Measurements from ENCODE around the gene ABHD12B.
"Not testable (repeated sequence)": the region's sequence is repeated elsewhere in the genome, so short reads cannot be mapped to it uniquely, and the experiment has no call there.

ABHD12B gene

DNA sequence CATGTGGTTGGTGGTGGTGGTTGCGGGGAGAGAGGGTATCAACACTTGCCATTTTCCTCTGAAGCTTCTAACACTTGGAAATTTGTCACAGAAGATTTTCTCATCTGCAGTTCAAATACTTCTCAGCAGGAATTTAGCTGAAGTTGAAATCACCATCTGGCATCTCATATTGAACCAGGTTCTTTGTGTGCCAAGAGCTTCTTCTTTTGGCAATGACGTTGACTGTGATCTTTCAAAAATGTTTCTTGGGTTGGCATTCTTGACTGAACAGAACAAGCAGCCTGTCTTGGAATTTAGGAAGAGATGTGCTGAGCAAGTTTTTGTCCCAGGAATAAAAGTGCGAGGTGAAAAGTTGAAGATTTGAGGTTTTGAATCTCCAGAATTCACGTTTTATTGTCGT is 32.2 kb upstream of the ABHD12B start:
- no peak for DNase-seq (ENCODE audit: low spot score)

DNA sequence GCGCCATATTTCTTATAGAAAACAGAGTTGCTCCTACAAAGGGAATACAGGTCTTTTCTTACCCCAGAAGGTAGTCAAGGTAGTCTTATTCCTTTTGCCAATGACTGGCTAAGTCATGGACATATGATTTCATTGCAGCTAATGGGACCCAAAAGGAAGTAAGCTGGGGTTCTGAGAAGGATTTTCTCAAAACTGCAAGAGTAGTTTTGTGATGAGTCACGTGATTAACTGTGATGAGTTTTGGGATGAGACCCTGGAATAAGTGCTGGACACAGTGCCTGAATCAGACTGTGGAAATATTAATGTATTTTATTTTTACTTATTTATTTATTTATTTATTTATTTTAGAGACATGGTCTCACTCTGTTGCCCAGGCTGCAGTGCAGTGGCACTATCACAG is 27.5 kb upstream of the ABHD12B start:
- DNase-seq (ENCODE audit: low spot score), result no peak

- DNase-seq (ENCODE audit: low spot score), result no peak
Observed at GRCh38 chr14:50845166-50845565, 26.7 kb upstream of the ABHD12B start.

DNA sequence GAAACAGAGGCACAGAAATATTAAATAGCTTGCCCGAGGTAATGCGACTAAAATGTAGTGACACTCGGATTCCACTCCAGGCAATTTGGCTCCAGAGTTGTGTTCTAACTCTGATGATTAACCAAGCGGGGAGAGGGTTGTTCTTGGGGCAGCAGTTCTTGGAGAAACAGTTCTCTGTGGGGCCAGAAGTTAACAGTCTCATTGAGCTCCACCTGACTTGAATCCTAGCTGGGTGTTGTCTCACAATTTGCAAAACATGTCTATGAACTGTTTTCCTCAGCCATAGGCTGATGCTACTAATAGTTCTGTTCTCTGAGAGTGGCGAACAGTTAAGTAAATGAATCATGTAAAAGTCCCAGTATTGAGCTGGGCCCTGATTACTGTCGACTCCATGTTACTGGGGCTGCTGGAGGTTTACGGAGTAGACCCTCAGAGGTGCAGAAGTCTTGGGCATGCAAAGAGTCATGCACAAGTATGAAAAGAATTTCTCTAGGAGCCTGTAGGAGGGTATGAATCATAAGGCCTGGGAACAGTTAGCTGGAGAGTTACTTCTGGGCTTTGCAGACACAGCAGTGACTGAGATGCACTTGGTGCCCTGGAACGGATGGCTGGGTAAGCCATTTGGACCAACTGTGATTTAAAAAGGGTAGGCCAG is 25.5 kb upstream of the ABHD12B start:
- no peak for DNase-seq (ENCODE audit: low spot score)

DNA sequence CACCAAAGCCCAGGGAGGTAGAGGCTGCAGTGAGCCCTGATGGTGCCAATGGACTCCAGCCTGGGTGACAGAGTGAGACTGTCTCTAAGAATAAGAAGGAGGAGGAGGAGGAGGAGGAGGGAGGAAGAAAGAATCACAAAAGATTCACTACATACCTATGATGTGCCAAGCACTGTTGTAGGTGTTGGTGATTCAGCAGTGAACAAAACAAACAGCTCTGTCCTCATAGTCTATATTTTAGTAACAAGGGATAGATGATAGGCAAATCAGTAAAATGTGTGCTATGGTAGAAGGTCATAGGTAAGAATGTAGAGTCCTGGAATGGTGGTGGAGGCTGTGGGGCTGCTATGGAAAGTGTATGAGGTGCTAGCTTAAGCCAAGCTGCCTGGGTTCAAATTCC is 18.0 kb upstream of the ABHD12B start:
- no peak for DNase-seq (ENCODE audit: low spot score)

DNA sequence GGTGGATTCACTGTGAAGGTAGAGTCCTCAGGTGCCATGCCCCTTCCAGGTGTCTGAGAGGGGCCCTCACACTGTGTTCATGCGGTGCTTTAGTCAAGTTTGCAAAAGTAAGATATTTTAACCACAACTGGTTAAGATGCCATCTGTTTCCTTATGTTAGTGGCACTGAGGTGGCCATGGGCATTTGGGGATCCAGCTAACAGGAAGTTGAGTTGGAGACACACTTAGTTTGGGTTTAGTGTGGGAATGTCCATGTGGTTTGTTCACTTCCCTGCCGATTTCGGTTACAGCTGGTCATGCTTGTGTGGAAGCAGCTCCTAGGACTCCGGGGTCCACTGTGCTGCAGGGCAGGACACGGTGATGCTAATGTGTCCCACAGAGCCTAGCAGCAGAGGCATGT is 17.3 kb upstream of the ABHD12B start:
- no peak for DNase-seq (ENCODE audit: low spot score)

DNA sequence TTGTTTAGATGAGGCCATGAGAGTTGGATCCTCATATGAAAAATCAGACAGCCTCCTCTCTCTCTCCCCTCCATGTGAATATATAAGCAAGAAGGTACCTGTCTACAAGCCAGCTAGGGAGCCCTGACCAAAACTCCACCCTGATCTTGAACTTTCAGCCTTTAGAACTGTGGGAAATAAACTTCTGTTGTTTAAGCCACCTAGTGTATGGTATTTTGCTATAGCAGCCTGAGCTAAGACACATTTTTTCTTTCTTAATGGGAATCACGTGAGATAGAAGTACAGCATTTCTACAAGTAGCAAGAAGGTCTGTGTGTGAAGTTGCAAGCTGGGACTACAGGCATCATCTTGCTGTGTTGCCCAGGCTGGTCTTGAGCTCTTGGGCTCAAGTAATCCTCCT is 16.3 kb upstream of the ABHD12B start:
- no peak for DNase-seq (ENCODE audit: low spot score)

DNA sequence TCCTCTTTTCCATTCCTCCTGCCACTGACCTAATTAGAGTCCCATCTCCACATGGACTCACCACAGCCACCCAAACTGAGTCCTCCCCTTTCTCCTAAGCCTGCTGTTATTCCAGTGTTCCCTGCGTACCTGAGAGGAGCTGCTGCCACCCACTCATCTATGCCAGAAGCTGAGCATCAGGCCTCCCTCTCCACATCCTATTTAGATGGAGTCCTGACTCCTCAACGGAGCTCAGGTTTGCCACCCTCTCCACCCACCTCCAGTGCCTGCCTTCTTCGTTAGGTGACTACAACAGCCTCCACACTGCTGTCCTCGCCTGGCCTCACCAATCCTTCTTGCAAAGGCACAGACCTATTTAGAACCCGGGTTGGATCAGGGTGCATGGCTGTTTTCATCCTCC is 15.2 kb upstream of the ABHD12B start:
- DNase-seq (ENCODE audit: low spot score), result no peak

GRCh38 chr14:50859296-50859624 is 12.6 kb upstream of the ABHD12B start:
- DNase-seq (ENCODE audit: low spot score), result no peak

- peak; percentile 83 for DNase-seq (ENCODE audit: low spot score)
Observed at GRCh38 chr14:50860478-50861086, 11.3 kb upstream of the ABHD12B start.

DNA sequence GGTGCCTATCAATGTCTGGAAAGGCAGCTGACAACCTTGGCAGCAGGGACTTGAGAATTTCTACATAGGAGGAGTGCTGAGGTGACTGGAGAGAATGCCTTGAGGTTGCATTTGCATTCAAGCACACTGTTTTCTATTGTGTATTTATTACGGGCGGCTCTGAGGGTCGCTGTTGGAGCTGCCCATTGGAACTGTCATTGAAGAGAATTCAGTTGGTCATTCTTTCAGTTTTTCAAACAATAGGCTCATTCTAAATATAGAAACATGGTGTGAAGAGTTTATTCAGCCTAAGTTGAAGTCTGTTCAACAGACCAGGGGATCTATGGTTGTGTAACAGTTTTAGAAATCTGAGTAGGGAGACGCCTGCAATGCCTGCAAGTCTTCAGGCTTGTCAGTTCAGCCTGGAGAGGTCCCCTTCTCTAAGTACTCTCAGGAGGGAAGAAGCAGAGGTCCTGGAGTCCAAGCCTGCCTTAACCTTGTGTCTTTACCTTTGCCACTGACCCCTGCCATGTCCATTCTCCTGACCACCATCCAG is 9.8 kb upstream of the ABHD12B start:
- DNase-seq (ENCODE audit: low spot score), result peak; percentile 26

- DNase-seq (ENCODE audit: low spot score), result no peak
Observed at GRCh38 chr14:50864237-50864636, 7.6 kb upstream of the ABHD12B start.

DNA sequence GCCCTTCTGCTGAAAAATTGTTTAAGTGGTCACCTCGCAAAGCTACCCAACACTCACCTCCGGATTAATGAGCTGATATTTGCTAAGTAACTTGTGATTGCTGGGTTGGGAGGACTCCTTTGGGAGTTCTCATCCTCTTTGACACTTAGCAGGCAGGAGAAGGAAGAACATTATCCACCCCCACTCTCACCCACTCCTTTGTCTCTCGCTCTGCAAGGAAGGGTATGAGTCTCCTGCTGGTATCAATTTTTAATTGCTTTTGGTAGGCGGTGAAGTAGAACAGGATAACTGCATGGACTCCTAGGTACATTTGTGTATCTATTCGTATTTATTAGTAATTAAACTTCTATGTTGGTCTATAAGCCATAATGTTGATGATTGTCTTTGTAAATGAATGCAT is 6.9 kb upstream of the ABHD12B start:
- no peak for DNase-seq (ENCODE audit: low spot score)

DNA sequence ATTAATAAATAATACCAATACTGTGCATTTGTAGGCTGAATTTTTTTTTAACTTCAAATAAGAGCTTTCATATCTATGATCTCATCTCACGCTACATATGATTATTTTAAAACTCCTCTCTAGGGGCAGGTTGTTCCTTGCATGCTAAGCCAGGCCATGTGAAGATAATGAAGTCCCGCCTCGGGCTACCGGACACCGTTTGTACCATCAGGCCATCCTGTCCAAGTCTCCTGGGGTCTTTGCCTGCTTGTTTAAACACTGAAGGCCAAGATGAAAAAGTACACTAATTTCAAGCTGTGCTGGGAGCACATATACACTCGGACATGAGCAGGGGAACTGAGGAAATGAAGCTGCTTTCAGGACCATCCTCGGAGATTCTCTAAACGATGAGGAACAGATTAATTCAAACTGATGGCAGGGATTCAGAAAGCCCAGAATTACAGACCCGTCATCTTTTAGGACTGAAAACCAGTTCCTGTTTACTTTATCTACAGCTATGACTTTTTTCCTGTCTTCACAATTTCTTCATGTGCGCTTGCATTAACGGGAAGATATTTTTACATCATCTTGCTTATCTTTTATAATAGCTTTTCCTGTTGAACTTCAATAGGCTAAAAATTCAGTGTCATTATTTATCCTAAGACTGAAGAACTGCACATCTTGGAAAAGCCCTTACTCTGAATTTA is 6.3 kb upstream of the ABHD12B start:
- no peak for DNase-seq (ENCODE audit: low spot score)

GRCh38 chr14:50871228-50871627 is 625 bp upstream of the ABHD12B start:
- DNase-seq (ENCODE audit: low spot score), result no peak

DNA sequence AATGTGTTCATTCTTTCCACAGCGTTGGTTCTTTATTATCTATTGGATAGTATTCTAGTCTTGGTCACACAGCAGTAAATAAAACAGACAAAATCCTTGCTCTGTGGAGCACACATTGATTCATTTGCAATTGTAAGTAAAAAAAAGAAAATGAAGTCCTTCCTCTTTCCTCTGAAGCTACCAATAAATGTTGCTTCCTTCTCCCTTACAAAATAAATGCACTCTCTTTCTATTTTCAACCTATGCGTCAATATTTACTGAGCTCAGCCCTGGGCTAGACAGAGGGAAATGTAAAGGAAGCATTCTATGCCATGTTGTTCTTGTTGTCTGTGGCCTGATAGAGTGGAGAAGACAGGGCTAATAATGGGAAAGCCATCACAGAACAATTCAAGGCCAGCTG is 2.9 kb downstream of the ABHD12B start:
- DNase-seq (ENCODE audit: low spot score), result no peak

- DNase-seq (ENCODE audit: low spot score), result no peak
Observed at GRCh38 chr14:50875359-50876070, 3.7 kb downstream of the ABHD12B start.

GRCh38 chr14:50882932-50883826 is 11.3 kb downstream of the ABHD12B start:
- DNase-seq (ENCODE audit: low spot score), result no peak

GRCh38 chr14:50883827-50884197 is 12.0 kb downstream of the ABHD12B start:
- no peak for DNase-seq (ENCODE audit: low spot score)

DNA sequence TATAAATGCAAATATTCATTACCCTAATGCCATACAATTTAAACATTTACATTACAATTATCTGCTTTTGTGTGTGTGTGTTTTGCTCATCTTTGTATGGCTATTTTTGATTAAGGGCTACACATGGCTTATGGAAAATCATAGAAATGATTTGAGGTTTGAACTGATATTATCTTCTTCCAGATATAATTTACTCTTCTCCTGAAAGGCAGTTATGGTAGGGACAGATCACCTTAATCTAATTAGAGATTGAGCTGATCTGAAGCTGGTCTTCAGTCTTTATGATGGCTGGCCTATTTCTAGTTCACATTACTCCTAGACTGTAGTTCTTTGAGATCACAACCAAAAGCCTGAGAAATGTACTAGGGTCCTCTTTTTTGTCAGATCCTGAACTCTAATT is 15.6 kb downstream of the ABHD12B start:
- DNase-seq (ENCODE audit: low spot score), result no peak

GRCh38 chr14:50892255-50892654 is 20.4 kb downstream of the ABHD12B start:
- DNase-seq (ENCODE audit: low spot score), result no peak

DNA sequence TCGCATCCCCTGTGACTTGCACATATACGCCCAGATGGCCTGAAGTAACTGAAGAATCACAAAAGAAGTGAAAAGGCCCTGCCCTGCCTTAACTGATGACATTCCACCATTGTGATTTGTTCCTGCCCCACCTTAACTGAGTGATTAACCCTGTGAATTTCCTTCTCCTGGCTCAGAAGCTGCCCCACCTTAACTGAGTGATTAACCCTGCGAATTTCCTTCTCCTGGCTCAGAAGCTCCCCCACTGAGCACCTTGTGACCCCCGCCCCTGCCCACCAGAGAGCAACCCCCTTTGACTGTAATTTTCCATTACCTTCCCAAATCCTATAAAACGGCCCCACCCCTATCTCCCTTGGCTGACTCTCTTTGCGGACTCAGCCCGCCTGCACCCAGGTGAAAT is 24.6 kb downstream of the ABHD12B start:
- not testable (repeated sequence) for DNase-seq (ENCODE audit: low spot score)

Measured in globus pallidus (tissue), 1 donor.